Tibial artery (tissue), 4 donors: ENCODE results near the gene HRCT1.
"Not testable (repeated sequence)": the region's sequence is repeated elsewhere in the genome, so short reads cannot be mapped to it uniquely, and the experiment has no call there.

Experiments
- DNase-seq, 2 donors: peaks; one replicate each; pipeline ENCODE4 v3.0.0-alpha.2; 2019
- H3K27ac ChIP-seq, 2 donors: fragments of 200-600 bp; sonication (generic) in 1 of 2; 1 replicate in 1 of 2; 2 replicates in 1 of 2; pipeline ENCODE4 v1.5.1; 2018 to 2019; ENCODE audit warnings: mild to moderate bottlenecking in 1 of 2
- H3K27me3 ChIP-seq, 2 donors: fragments of 200-600 bp; sonication (generic) in 1 of 2; one replicate each; pipeline versions ENCODE4 v1.5.1 to v1.6.0; 2016 to 2019
- H3K36me3 ChIP-seq, 3 donors: fragments of 200-600 bp; sonication (generic) in 2 of 3; one replicate each; pipeline ENCODE4 v1.5.1; 2016 to 2019; ENCODE audit warnings: mild to moderate bottlenecking in 2 of 3
- H3K4me1 ChIP-seq, 4 donors: fragments of 200-600 bp; sonication (generic) in 2 of 4; 1 replicate in 3 of 4; 2 replicates in 1 of 4; pipeline ENCODE4 v1.5.1; 2016 to 2019
- H3K4me3 ChIP-seq, 2 donors: fragments of 200-600 bp; sonication (generic) in 1 of 2; 1 replicate in 1 of 2; 2 replicates in 1 of 2; pipeline ENCODE4 v1.5.1; 2018 to 2019; ENCODE audit warnings: mild to moderate bottlenecking in 2 of 2
- H3K9me3 ChIP-seq, 3 donors: fragments of 200-600 bp; sonication (generic) in 1 of 3; one replicate each; pipeline ENCODE4 v1.5.1; 2016 to 2019
- CTCF ChIP-seq, 2 experiments: fragments of 200-600 bp in 1 of 2; fragments of 450-650 bp in 1 of 2; IDR thresholded peaks; one replicate each; pipeline ENCODE4 v1.5.1; 2017 to 2019; ENCODE audit warnings: antibody characterized with exemption in 2 of 2, mild to moderate bottlenecking in 1 of 2, moderate library complexity in 1 of 2
- intact Hi-C: fragments of 100-400 bp; cut with DNase I; formaldehyde crosslinking; loops from one replicate; pipeline ENCODE4 v1.15.0; 2023; ENCODE audit warnings: low total_unique reads

The HRCT1 gene

GRCh38 chr9:35872505-35872904, 33.5 kb upstream of the HRCT1 start:
- peaks cover 0 to 2% (median 0%) of the 10 kb centered on the region in 4 donors for H3K4me1 ChIP-seq
- no peak for DNase-seq
- peaks cover 0 to 24% of the 10 kb centered on the region in 2 donors for H3K27me3 ChIP-seq
- intact Hi-C loops, result no loop called here
- no peaks in the 10 kb centered on the region for H3K36me3 ChIP-seq
- no peak overlapping the region for H3K27ac ChIP-seq
- no peak overlapping the region for H3K4me3 ChIP-seq
- H3K9me3 ChIP-seq, result peaks cover 0 to 6% (median 0%) of the 10 kb centered on the region in 3 donors
- no peak for TF ChIP-seq CTCF (IDR thresholded peaks at IDR 0.05)

GRCh38 chr9:35882263-35882848, 23.6 kb upstream of the HRCT1 start:
- Histone ChIP-seq H3K27me3 (no peaks in the 10 kb centered on the region), H3K9me3 (no peaks in the 10 kb centered on the region), H3K4me3 (no peak overlapping the region), H3K36me3 (no peaks in the 10 kb centered on the region), H3K27ac (no peak overlapping the region), H3K4me1 (no peaks in the 10 kb centered on the region)
- peak; percentile 87 to 89 for DNase-seq
- intact Hi-C loops, result loop anchor here (2.0 to 5.0 kb wide), 2 partner anchors 56 to 90 kb away; partner anchors contain the start of gene NPR2
- peak; percentile 90 to 92 for TF ChIP-seq CTCF (IDR thresholded peaks at IDR 0.05)

GRCh38 chr9:35882996-35883395, 23.0 kb upstream of the HRCT1 start:
- H3K9me3 ChIP-seq, result no peaks in the 10 kb centered on the region
- no peak for TF ChIP-seq CTCF (IDR thresholded peaks at IDR 0.05)
- intact Hi-C loops, result loop anchor here (2.0 to 5.0 kb wide), 2 partner anchors 56 to 91 kb away; partner anchors contain the start of gene NPR2
- DNase-seq, result no peak
- no peak overlapping the region for H3K27ac ChIP-seq
- H3K4me3 ChIP-seq, result no peak overlapping the region
- no peaks in the 10 kb centered on the region for H3K4me1 ChIP-seq
- H3K27me3 ChIP-seq, result no peaks in the 10 kb centered on the region
- H3K36me3 ChIP-seq, result no peaks in the 10 kb centered on the region

GRCh38 chr9:35884908-35885307, 21.1 kb upstream of the HRCT1 start:
- not testable (repeated sequence) for H3K4me3 ChIP-seq, H3K27ac ChIP-seq, H3K36me3 ChIP-seq, DNase-seq, H3K4me1 ChIP-seq, H3K9me3 ChIP-seq, H3K27me3 ChIP-seq
- intact Hi-C loops, result loop anchor here (5.0 kb wide), 1 partner anchor 93 kb away; the partner anchor contains the start of gene NPR2

GRCh38 chr9:35891646-35892045, 14.4 kb upstream of the HRCT1 start:
- no peak overlapping the region for H3K27ac ChIP-seq
- no peak overlapping the region for H3K4me3 ChIP-seq
- H3K9me3 ChIP-seq, result no peaks in the 10 kb centered on the region
- H3K27me3 ChIP-seq, result no peaks in the 10 kb centered on the region
- no peaks in the 10 kb centered on the region for H3K4me1 ChIP-seq
- no peak for DNase-seq
- intact Hi-C loops, result loop anchor here (10.0 kb wide), 1 partner anchor 123 kb away; no protein-coding TSS in a partner anchor
- no peaks in the 10 kb centered on the region for H3K36me3 ChIP-seq
- TF ChIP-seq CTCF (IDR thresholded peaks at IDR 0.05), result no peak

- Histone ChIP-seq H3K27me3 (no peaks in the 10 kb centered on the region), H3K36me3 (no peaks in the 10 kb centered on the region), H3K27ac (no peak overlapping the region), H3K4me3 (no peak overlapping the region), H3K4me1 (no peaks in the 10 kb centered on the region), H3K9me3 (no peaks in the 10 kb centered on the region)
- no peak for DNase-seq
- intact Hi-C loops, result loop anchor here (10.0 kb wide), 1 partner anchor 123 kb away; no protein-coding TSS in a partner anchor
- no peak for TF ChIP-seq CTCF (IDR thresholded peaks at IDR 0.05)
These were observed 14.0 kb upstream of the HRCT1 start for GRCh38 chr9:35892051-35892450.
